ENCODE measurements around the gene MYPOP. TPM values are rescaled to one million over a fixed set of nuclear protein-coding genes. Genes with fewer than 3 reads are reported as not detected.

The MYPOP gene
- total and polyA plus RNA-seq, 2 of the 13 experiments (the other 11 are each of a cell fraction or from before 2014, with no cell fraction given), result 2.3 to 2.7 TPM

DNA sequence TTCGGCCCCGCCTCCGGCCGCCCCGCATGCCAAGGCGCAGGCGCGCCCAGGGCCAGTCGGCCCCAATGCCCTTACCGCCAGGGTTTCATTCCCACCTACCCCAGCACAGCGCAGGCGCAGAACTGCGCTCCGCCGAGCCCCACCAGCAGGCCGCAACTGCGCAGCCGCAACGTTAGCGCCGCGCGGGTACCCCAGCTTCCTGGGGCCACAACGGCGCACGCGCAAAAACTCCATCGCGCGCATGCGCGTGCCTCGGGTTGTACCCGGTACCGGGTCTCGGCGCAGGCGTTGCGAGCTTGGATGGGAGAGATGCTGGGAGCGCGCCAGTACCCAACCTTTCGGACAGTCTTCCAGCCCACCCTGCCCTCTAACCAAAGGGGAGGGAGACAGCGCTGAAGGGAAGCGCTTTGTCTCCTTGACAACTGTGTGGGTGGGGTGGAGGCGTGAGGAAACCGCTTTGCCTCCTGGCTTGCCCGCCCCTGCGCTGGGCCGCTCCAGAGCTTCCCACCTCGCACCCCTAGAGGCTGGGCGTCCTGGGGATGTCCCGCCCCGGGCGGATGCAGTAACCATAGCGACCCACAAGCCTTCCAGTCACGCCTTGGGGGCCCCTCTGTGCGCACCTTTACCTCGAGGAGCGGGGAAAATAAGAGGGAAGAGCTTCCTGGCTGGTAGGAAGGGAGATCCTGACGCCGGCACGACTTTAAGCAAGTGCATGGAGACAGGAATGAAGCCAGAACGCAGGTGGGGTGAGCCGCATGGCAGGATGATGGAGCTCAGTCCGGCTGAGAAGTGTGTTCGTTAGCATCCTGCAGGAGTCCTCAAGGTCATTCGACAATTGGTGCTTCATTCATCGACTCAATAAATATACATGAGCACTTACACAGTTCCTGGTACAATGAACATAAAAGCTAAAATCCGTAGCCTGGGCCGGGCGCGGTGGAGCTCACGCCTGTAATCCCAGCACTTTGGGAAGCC, 525 bp upstream of the MYPOP start (continued):
- TF ChIP-seq, protein P1, sequence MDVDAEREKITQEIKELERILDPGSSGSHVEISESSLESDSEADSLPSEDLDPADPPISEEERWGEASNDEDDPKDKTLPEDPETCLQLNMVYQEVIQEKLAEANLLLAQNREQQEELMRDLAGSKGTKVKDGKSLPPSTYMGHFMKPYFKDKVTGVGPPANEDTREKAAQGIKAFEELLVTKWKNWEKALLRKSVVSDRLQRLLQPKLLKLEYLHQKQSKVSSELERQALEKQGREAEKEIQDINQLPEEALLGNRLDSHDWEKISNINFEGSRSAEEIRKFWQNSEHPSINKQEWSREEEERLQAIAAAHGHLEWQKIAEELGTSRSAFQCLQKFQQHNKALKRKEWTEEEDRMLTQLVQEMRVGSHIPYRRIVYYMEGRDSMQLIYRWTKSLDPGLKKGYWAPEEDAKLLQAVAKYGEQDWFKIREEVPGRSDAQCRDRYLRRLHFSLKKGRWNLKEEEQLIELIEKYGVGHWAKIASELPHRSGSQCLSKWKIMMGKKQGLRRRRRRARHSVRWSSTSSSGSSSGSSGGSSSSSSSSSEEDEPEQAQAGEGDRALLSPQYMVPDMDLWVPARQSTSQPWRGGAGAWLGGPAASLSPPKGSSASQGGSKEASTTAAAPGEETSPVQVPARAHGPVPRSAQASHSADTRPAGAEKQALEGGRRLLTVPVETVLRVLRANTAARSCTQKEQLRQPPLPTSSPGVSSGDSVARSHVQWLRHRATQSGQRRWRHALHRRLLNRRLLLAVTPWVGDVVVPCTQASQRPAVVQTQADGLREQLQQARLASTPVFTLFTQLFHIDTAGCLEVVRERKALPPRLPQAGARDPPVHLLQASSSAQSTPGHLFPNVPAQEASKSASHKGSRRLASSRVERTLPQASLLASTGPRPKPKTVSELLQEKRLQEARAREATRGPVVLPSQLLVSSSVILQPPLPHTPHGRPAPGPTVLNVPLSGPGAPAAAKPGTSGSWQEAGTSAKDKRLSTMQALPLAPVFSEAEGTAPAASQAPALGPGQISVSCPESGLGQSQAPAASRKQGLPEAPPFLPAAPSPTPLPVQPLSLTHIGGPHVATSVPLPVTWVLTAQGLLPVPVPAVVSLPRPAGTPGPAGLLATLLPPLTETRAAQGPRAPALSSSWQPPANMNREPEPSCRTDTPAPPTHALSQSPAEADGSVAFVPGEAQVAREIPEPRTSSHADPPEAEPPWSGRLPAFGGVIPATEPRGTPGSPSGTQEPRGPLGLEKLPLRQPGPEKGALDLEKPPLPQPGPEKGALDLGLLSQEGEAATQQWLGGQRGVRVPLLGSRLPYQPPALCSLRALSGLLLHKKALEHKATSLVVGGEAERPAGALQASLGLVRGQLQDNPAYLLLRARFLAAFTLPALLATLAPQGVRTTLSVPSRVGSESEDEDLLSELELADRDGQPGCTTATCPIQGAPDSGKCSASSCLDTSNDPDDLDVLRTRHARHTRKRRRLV (CRISPR knock-in tag; IDR thresholded peaks at IDR 0.05), result peak; percentile 78
- peak; percentile 53; the same call in 1 of the 2 replicates for TF ChIP-seq PHF20 (CRISPR knock-in tag; IDR thresholded peaks at IDR 0.05)
- TF ChIP-seq DR1 (CRISPR knock-in tag; IDR thresholded peaks at IDR 0.05), result peak; percentile 34; the same call in 1 of the 2 replicates
- 0 out of 2 replicates have a peak, but pooled peaks have one; percentile 43 for TF ChIP-seq NAIF1 (CRISPR knock-in tag; IDR thresholded peaks at IDR 0.05; ENCODE audit: borderline replicate concordance)
- no peak for TF ChIP-seq NONO (IDR thresholded peaks at IDR 0.05)
- peak; percentile 61; the same call in 1 of the 2 replicates for TF ChIP-seq NONO (CRISPR knock-in tag; conservative IDR thresholded peaks at IDR 0.05)
- TF ChIP-seq ZNF776 (CRISPR knock-in tag; IDR thresholded peaks at IDR 0.05), result 0 out of 2 replicates have a peak, but pooled peaks have one; percentile 14
- TF ChIP-seq ZNF124 (CRISPR knock-in tag; IDR thresholded peaks at IDR 0.05), result 0 out of 2 replicates have a peak, but pooled peaks have one; percentile 12
- peak; percentile 78 for TF ChIP-seq RBFOX2 (IDR thresholded peaks at IDR 0.05; ENCODE audit: low read depth, low read length)
- TF ChIP-seq, protein P2, sequence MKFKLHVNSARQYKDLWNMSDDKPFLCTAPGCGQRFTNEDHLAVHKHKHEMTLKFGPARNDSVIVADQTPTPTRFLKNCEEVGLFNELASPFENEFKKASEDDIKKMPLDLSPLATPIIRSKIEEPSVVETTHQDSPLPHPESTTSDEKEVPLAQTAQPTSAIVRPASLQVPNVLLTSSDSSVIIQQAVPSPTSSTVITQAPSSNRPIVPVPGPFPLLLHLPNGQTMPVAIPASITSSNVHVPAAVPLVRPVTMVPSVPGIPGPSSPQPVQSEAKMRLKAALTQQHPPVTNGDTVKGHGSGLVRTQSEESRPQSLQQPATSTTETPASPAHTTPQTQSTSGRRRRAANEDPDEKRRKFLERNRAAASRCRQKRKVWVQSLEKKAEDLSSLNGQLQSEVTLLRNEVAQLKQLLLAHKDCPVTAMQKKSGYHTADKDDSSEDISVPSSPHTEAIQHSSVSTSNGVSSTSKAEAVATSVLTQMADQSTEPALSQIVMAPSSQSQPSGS (CRISPR knock-in tag; IDR thresholded peaks at IDR 0.05), result no peak
- no peak for TF ChIP-seq ZNF780A (CRISPR knock-in tag; IDR thresholded peaks at IDR 0.05)
- TF ChIP-seq KDM2A (CRISPR knock-in tag; IDR thresholded peaks at IDR 0.05; ENCODE audit: borderline replicate concordance, low read depth), result peak; percentile 39; the same call in 1 of the 2 replicates
- TF ChIP-seq E2F5 (CRISPR knock-in tag; conservative IDR thresholded peaks at IDR 0.05), result peak; percentile 31; the same call in 1 of the 2 replicates
- 0 out of 2 replicates have a peak, but pooled peaks have one; percentile 9 for TF ChIP-seq REPIN1 (CRISPR knock-in tag; IDR thresholded peaks at IDR 0.05; ENCODE audit: borderline replicate concordance, low read depth)
- no peak for TF ChIP-seq EP300 (IDR thresholded peaks at IDR 0.05; ENCODE audit: low read depth in 2 of 2, low read length in 2 of 2)
- no peak for TF ChIP-seq EP300 (CRISPR knock-in tag; IDR thresholded peaks at IDR 0.05; ENCODE audit: borderline replicate concordance)
- TF ChIP-seq SP4 (CRISPR knock-in tag; IDR thresholded peaks at IDR 0.05), result no peak
- 0 out of 2 replicates have a peak, but pooled peaks have one; percentile 45 for TF ChIP-seq ZNF274 (CRISPR knock-in tag; IDR thresholded peaks at IDR 0.05)
- TF ChIP-seq ZNF615 (CRISPR knock-in tag; IDR thresholded peaks at IDR 0.05; ENCODE audit: borderline replicate concordance), result no peak
- no peak for TF ChIP-seq ZNF775 (CRISPR knock-in tag; IDR thresholded peaks at IDR 0.05; ENCODE audit: borderline replicate concordance)
